Measurements from ENCODE around the gene SH3RF1. TPM values are rescaled to one million over a fixed set of nuclear protein-coding genes. Genes with fewer than 3 reads are reported as not detected.
A peak's percentile ranks its signal among the peaks of the same experiment; 100 is the strongest.

The SH3RF1 gene
- total RNA-seq: 10 to 100 TPM; 37.6 to 68.8 TPM
- 17.6 TPM for polyA plus RNA-seq (2013, experiment 1 of 2)
- 16.1 TPM for polyA plus RNA-seq (2013, experiment 2 of 2)
- long read RNA-seq, experiment 1, full-length matches to known transcripts: 3 of 25 reads
- long read RNA-seq, experiment 1, partial matches to known transcripts: 8 of 25 reads
- long read RNA-seq, experiment 1, other reads (novel, unspliced or antisense): 14 of 25 reads
- long read RNA-seq, experiment 2, full-length matches to known transcripts: 85 of 120 reads
- long read RNA-seq, experiment 2, partial matches to known transcripts: 23 of 120 reads
- long read RNA-seq, experiment 2, other reads (novel, unspliced or antisense): 12 of 120 reads
- long read RNA-seq, experiment 3, full-length matches to known transcripts: 37 of 120 reads
- long read RNA-seq, experiment 3, partial matches to known transcripts: 64 of 120 reads
- long read RNA-seq, experiment 3, other reads (novel, unspliced or antisense): 19 of 120 reads
- long read RNA-seq, experiment 4, partial matches to known transcripts: 16 of 24 reads
- long read RNA-seq, experiment 4, other reads (novel, unspliced or antisense): 6 of 24 reads

GRCh38 chr4:169270810-169271691, at the start of gene SH3RF1:
SH3RF1 (minus strand) TSS chr4:169270956; CDS start chr4:169269212, 1,744 bp downstream.
- H3K9me3 Mint-ChIP-seq: no peaks in the 10 kb centered on the region
- TF ChIP-seq CTCF (conservative IDR thresholded peaks at IDR 0.05): peak; percentile 58
- Histone ChIP-seq H3K27ac (ENCODE audit: low read depth, low read length) (peak within 1 kb of the TSS; percentile 67), H3K9ac (ENCODE audit: extremely low read depth, low read length, poor library complexity, severe bottlenecking) (peak within 1 kb of the TSS; percentile 95), H3K27me3 (ENCODE audit: control insufficient read depth, insufficient read depth, low read length, poor library complexity, severe bottlenecking) (no peaks in the 10 kb centered on the region), H3K4me1 (ENCODE audit: control insufficient read depth, insufficient read depth, low read length) (peaks cover 2% of the 10 kb centered on the region), H3K9me3 (ENCODE audit: control insufficient read depth, low read length) (no peaks in the 10 kb centered on the region), H3K4me3 (ENCODE audit: low read length) (peak within 1 kb of the TSS; percentile 85), H3K36me3 (ENCODE audit: control insufficient read depth, insufficient read depth, low read length) (peaks cover 12% of the 10 kb centered on the region)
- 0 to 2% methylated on average over 19 to 110 of the region's 110 CpGs for WGBS, 2 experiments (ENCODE audit: insufficient coverage in 1 of 2, insufficient read length in 1 of 2)
- H3K27ac Mint-ChIP-seq: peak within 1 kb of the TSS; percentile 95
- H3K4me3 Mint-ChIP-seq: peak within 1 kb of the TSS; percentile 85
- peak; percentile 89 for DNase-seq
- H3K27me3 Mint-ChIP-seq (ENCODE audit: insufficient read depth): peaks cover 2% of the 10 kb centered on the region
- H3K36me3 Mint-ChIP-seq (ENCODE audit: low read depth): peaks cover 6% of the 10 kb centered on the region
- H3K4me1 Mint-ChIP-seq: peaks cover 29% of the 10 kb centered on the region

GRCh38 chr4:169315530-169316343, 45.0 kb upstream of the SH3RF1 start:
- H3K27ac Mint-ChIP-seq: no peak overlapping the region

More at GRCh38 chr4:169315530-169316343, 45.0 kb upstream of the SH3RF1 start:
- Histone ChIP-seq H3K4me1 (ENCODE audit: control insufficient read depth, insufficient read depth, low read length) (no peaks in the 10 kb centered on the region), H3K9ac (ENCODE audit: extremely low read depth, low read length, poor library complexity, severe bottlenecking) (no peak overlapping the region), H3K27ac (ENCODE audit: low read depth, low read length) (no peak overlapping the region), H3K9me3 (ENCODE audit: control insufficient read depth, low read length) (no peaks in the 10 kb centered on the region), H3K4me3 (ENCODE audit: low read length) (no peak overlapping the region), H3K36me3 (ENCODE audit: control insufficient read depth, insufficient read depth, low read length) (no peaks in the 10 kb centered on the region), H3K27me3 (ENCODE audit: control insufficient read depth, insufficient read depth, low read length, poor library complexity, severe bottlenecking) (no peaks in the 10 kb centered on the region)
- Mint-ChIP-seq H3K9me3 (peaks cover 13% of the 10 kb centered on the region), H3K36me3 (ENCODE audit: low read depth) (no peaks in the 10 kb centered on the region), H3K4me3 (no peak overlapping the region), H3K4me1 (peaks cover 14% of the 10 kb centered on the region), H3K27me3 (ENCODE audit: insufficient read depth) (peaks cover 1% of the 10 kb centered on the region)
- TF ChIP-seq CTCF (conservative IDR thresholded peaks at IDR 0.05): no peak
- no peak for DNase-seq
- WGBS, 2 experiments (ENCODE audit: insufficient coverage in 1 of 2, insufficient read length in 1 of 2): 74 to 75% methylated on average over 5 of the region's 5 CpGs

Measured in endodermal cell (in vitro differentiated cells).